ENCODE results near the gene C2CD2.

Gene C2CD2

GRCh38 chr21:41837756-41838297 lies 116.0 kb downstream of the C2CD2 start:
- no peak for TF ChIP-seq CTCF (IDR thresholded peaks at IDR 0.05; ENCODE audit: low read depth, low read length, missing control alignments)
- no peak for DNase-seq (ENCODE audit: extremely low read depth, low read depth)
- H3K4me3 ChIP-seq (replicated peaks; ENCODE audit: low read depth, low read length) = no peak overlapping the region

- no peak for TF ChIP-seq CTCF (IDR thresholded peaks at IDR 0.05; ENCODE audit: low read depth, low read length, missing control alignments)
- no peak overlapping the region for H3K4me3 ChIP-seq (replicated peaks; ENCODE audit: low read depth, low read length)
- no peak for DNase-seq (ENCODE audit: extremely low read depth, low read depth)
Observed at GRCh38 chr21:41836166-41837015, 117.4 kb downstream of the C2CD2 start.

- no peak for DNase-seq (ENCODE audit: extremely low read depth, low read depth)
- no peak overlapping the region for H3K4me3 ChIP-seq (replicated peaks; ENCODE audit: low read depth, low read length)
- TF ChIP-seq CTCF (IDR thresholded peaks at IDR 0.05; ENCODE audit: low read depth, low read length, missing control alignments) = no peak
Observed at GRCh38 chr21:41835711-41836154, 118.1 kb downstream of the C2CD2 start.

Data from HFF-Myc (cell line).